Measurements from ENCODE around the gene GTF2I.
"Not testable (repeated sequence)": the region's sequence is repeated elsewhere in the genome, so short reads cannot be mapped to it uniquely, and the experiment has no call there.

The GTF2I gene

GRCh38 chr7:74658178-74659004, 873 bp downstream of the GTF2I start:
- no peak for TF ChIP-seq CTCF (IDR thresholded peaks at IDR 0.05; ENCODE audit: low read depth, low read length, missing control alignments)
- DNase-seq (ENCODE audit: extremely low read depth, low read depth), result peak; percentile 52

GRCh38 chr7:74660202-74660601, 2.7 kb downstream of the GTF2I start:
- peak overlapping the region; percentile 55 for H3K4me3 ChIP-seq (replicated peaks; ENCODE audit: low read depth, low read length)
- not testable (repeated sequence) for DNase-seq (ENCODE audit: extremely low read depth, low read depth)

More at GRCh38 chr7:74658178-74659004, 873 bp downstream of the GTF2I start:
- H3K4me3 ChIP-seq (replicated peaks; ENCODE audit: low read depth, low read length), result peak overlapping the region; percentile 73

- H3K4me3 ChIP-seq (replicated peaks; ENCODE audit: low read depth, low read length); DNase-seq (ENCODE audit: extremely low read depth, low read depth): not testable (repeated sequence)
These were observed 4.6 kb downstream of the GTF2I start for GRCh38 chr7:74661836-74662794.

- no peak for DNase-seq (ENCODE audit: extremely low read depth, low read depth)
- TF ChIP-seq CTCF (IDR thresholded peaks at IDR 0.05; ENCODE audit: low read depth, low read length, missing control alignments), result no peak
- no peak overlapping the region for H3K4me3 ChIP-seq (replicated peaks; ENCODE audit: low read depth, low read length)
These were observed 7.9 kb downstream of the GTF2I start for GRCh38 chr7:74665296-74665938.

GRCh38 chr7:74667013-74667412, 9.5 kb downstream of the GTF2I start:
- not testable (repeated sequence) for H3K4me3 ChIP-seq (replicated peaks; ENCODE audit: low read depth, low read length); DNase-seq (ENCODE audit: extremely low read depth, low read depth)

- not testable (repeated sequence) for DNase-seq (ENCODE audit: extremely low read depth, low read depth)
These were observed 10.0 kb downstream of the GTF2I start for GRCh38 chr7:74667520-74667919.

GRCh38 chr7:74671602-74672001, 14.1 kb downstream of the GTF2I start:
- no peak for TF ChIP-seq CTCF (IDR thresholded peaks at IDR 0.05; ENCODE audit: low read depth, low read length, missing control alignments)
- DNase-seq (ENCODE audit: extremely low read depth, low read depth), result no peak
- no peak overlapping the region for H3K4me3 ChIP-seq (replicated peaks; ENCODE audit: low read depth, low read length)

More at GRCh38 chr7:74667520-74667919, 10.0 kb downstream of the GTF2I start:
- not testable (repeated sequence) for H3K4me3 ChIP-seq (replicated peaks; ENCODE audit: low read depth, low read length)

GRCh38 chr7:74672343-74672915, 14.9 kb downstream of the GTF2I start:
- H3K4me3 ChIP-seq (replicated peaks; ENCODE audit: low read depth, low read length), result no peak overlapping the region
- no peak for TF ChIP-seq CTCF (IDR thresholded peaks at IDR 0.05; ENCODE audit: low read depth, low read length, missing control alignments)
- no peak for DNase-seq (ENCODE audit: extremely low read depth, low read depth)
